Activated CD4-positive, alpha-beta T cell treated with anti-CD3 and anti-CD28 coated beads for 36 hours (primary cell): ENCODE measurements around the gene DRAM1. TPM values are rescaled to one million over a fixed set of nuclear protein-coding genes. Genes with fewer than 3 reads are reported as not detected.

Experiments
- ATAC-seq: fragments of 200-7000 bp; cut with Tn5 transposase; one replicate; pipeline ENCODE4 v1.10.0; 2021; ENCODE audit warnings: mild to moderate bottlenecking, moderate library complexity
- CTCF ChIA-PET: fragments of 350-600 bp; sonication (Branson Sonifier 250); formaldehyde crosslinking; loops from one replicate; lab custom pipeline; 2021; ENCODE audit warnings: antibody characterized with exemption; lab: Charles Lee
- POLR2A ChIA-PET: fragments of 350-600 bp; sonication (Branson Sonifier 250); formaldehyde crosslinking; loops from one replicate; lab custom pipeline; 2021; ENCODE audit warnings: antibody characterized with exemption, inconsistent platforms; lab: Charles Lee
- DNase-seq: peaks from one replicate; pipeline ENCODE4 v3.0.0-alpha.2; 2020
- H3K27ac Mint-ChIP-seq: one replicate; pipeline ENCODE4 v1.8.0; 2021; ENCODE audit warnings: mixed read lengths
- H3K27me3 Mint-ChIP-seq: one replicate; pipeline ENCODE4 v1.8.0; 2021; ENCODE audit warnings: mixed read lengths
- H3K36me3 Mint-ChIP-seq: one replicate; pipeline ENCODE4 v1.8.0; 2021; ENCODE audit warnings: low read depth, mixed read lengths
- H3K4me1 Mint-ChIP-seq: one replicate; pipeline ENCODE4 v1.8.0; 2021; ENCODE audit warnings: mixed read lengths
- H3K4me3 Mint-ChIP-seq: one replicate; pipeline ENCODE4 v1.8.0; 2021; ENCODE audit warnings: mild to moderate bottlenecking, moderate library complexity, mixed read lengths
- H3K9me3 Mint-ChIP-seq: one replicate; pipeline ENCODE4 v1.8.0; 2021; ENCODE audit warnings: low read depth, mixed read lengths
- intact Hi-C, 2 experiments: fragments of 100-400 bp; cut with DNase I in 1 of 2; cut with micrococcal nuclease in 1 of 2; formaldehyde crosslinking; loops; one replicate each; pipeline versions ENCODE4 v1.14.2 to v1.15.1; 2022 to 2024; cut with DNase I, micrococcal nuclease
- total RNA-seq, 2 experiments: library from RNA; stranded (reverse); gene quantifications; one replicate each; pipeline ENCODE4 v1.2.3, GENCODE V29; 2021

DRAM1 gene
- total RNA-seq, 2 experiments from 2014 or later, result 2.3 to 2.4 TPM

GRCh38 chr12:101946233-101946611, 68.8 kb downstream of the DRAM1 start:
- Mint-ChIP-seq H3K36me3 (no peaks in the 10 kb centered on the region), H3K9me3 (no peaks in the 10 kb centered on the region), H3K27me3 (peaks cover 3% of the 10 kb centered on the region), H3K4me1 (peaks cover 5% of the 10 kb centered on the region), H3K4me3 (no peak overlapping the region), H3K27ac (no peak overlapping the region)
- intact Hi-C loops, result no loop called here
- POLR2A ChIA-PET, result no interaction called here
- DNase-seq (no peak), ATAC-seq (no peak)
- CTCF ChIA-PET, result interaction anchor here (1.1 kb wide), 1 partner anchor 11 kb away, joined by 3 read pairs; no protein-coding TSS in a partner anchor

- Mint-ChIP-seq H3K9me3 (no peaks in the 10 kb centered on the region), H3K36me3 (no peaks in the 10 kb centered on the region), H3K4me1 (peaks cover 5% of the 10 kb centered on the region), H3K27ac (no peak overlapping the region), H3K4me3 (no peak overlapping the region), H3K27me3 (peaks cover 5% of the 10 kb centered on the region)
- POLR2A ChIA-PET, result no interaction called here
- ATAC-seq (no peak), DNase-seq (no peak)
- intact Hi-C loops, result no loop called here
- CTCF ChIA-PET, result interaction anchor here (1.1 kb wide), 1 partner anchor 10 kb away, joined by 3 read pairs; no protein-coding TSS in a partner anchor
Observed at GRCh38 chr12:101947316-101947715, 69.9 kb downstream of the DRAM1 start.

GRCh38 chr12:101948365-101948764, 71.0 kb downstream of the DRAM1 start:
- H3K4me3 Mint-ChIP-seq, result no peak overlapping the region
- no peaks in the 10 kb centered on the region for H3K9me3 Mint-ChIP-seq
- peaks cover 5% of the 10 kb centered on the region for H3K4me1 Mint-ChIP-seq
- ChIA-PET POLR2A (no interaction called here), CTCF (no interaction called here)
- intact Hi-C loops, result no loop called here
- DNase-seq (no peak), ATAC-seq (no peak)
- peaks cover 5% of the 10 kb centered on the region for H3K27me3 Mint-ChIP-seq
- H3K36me3 Mint-ChIP-seq, result no peaks in the 10 kb centered on the region
- H3K27ac Mint-ChIP-seq, result no peak overlapping the region

GRCh38 chr12:101951002-101951670, 73.8 kb downstream of the DRAM1 start:
- POLR2A ChIA-PET, result no interaction called here
- H3K27me3 Mint-ChIP-seq, result peaks cover 3% of the 10 kb centered on the region
- no peak for DNase-seq

GRCh38 chr12:101954113-101954512, 76.7 kb downstream of the DRAM1 start:
- intact Hi-C loops, result no loop called here
- CTCF ChIA-PET, result no interaction called here
- DNase-seq (no peak), ATAC-seq (no peak)
- POLR2A ChIA-PET, result no interaction called here
- Mint-ChIP-seq H3K36me3 (no peaks in the 10 kb centered on the region), H3K4me3 (no peak overlapping the region), H3K27ac (no peak overlapping the region), H3K27me3 (peaks cover 3% of the 10 kb centered on the region), H3K9me3 (peaks cover 2% of the 10 kb centered on the region), H3K4me1 (peaks cover 5% of the 10 kb centered on the region)

More at GRCh38 chr12:101951002-101951670, 73.8 kb downstream of the DRAM1 start:
- Mint-ChIP-seq H3K27ac (no peak overlapping the region), H3K36me3 (no peaks in the 10 kb centered on the region), H3K9me3 (no peaks in the 10 kb centered on the region), H3K4me3 (no peak overlapping the region), H3K4me1 (peaks cover 5% of the 10 kb centered on the region)
- ATAC-seq, result peak; percentile 65
- intact Hi-C loops, result no loop called here
- CTCF ChIA-PET, result no interaction called here

GRCh38 chr12:101954676-101955075, 77.3 kb downstream of the DRAM1 start:
- intact Hi-C loops, result no loop called here
- H3K9me3 Mint-ChIP-seq, result peaks cover 5% of the 10 kb centered on the region
- H3K4me1 Mint-ChIP-seq, result peaks cover 5% of the 10 kb centered on the region
- H3K27ac Mint-ChIP-seq, result no peak overlapping the region
- ChIA-PET POLR2A (no interaction called here), CTCF (interaction anchor here (0.7 to 1.2 kb wide), 2 partner anchors 9 to 23 kb away, joined by 3 read pairs; no protein-coding TSS in a partner anchor)
- peaks cover 3% of the 10 kb centered on the region for H3K27me3 Mint-ChIP-seq
- H3K36me3 Mint-ChIP-seq, result no peaks in the 10 kb centered on the region
- DNase-seq (no peak), ATAC-seq (no peak)
- no peak overlapping the region for H3K4me3 Mint-ChIP-seq

GRCh38 chr12:101957252-101957959, 80.0 kb downstream of the DRAM1 start:
- POLR2A ChIA-PET, result no interaction called here
- ATAC-seq (no peak), DNase-seq (no peak)
- Mint-ChIP-seq H3K4me3 (no peak overlapping the region), H3K27me3 (no peaks in the 10 kb centered on the region), H3K27ac (no peak overlapping the region), H3K36me3 (no peaks in the 10 kb centered on the region), H3K9me3 (peaks cover 6% of the 10 kb centered on the region), H3K4me1 (no peaks in the 10 kb centered on the region)
- CTCF ChIA-PET, result interaction anchor here (0.8 to 1.0 kb wide), 2 partner anchors 11 to 14 kb away, joined by 3 read pairs; no protein-coding TSS in a partner anchor
- intact Hi-C loops, result no loop called here

GRCh38 chr12:101959607-101960006, 82.2 kb downstream of the DRAM1 start:
- Mint-ChIP-seq H3K4me1 (no peaks in the 10 kb centered on the region), H3K27ac (no peak overlapping the region), H3K27me3 (no peaks in the 10 kb centered on the region), H3K36me3 (no peaks in the 10 kb centered on the region), H3K9me3 (peaks cover 6% of the 10 kb centered on the region), H3K4me3 (no peak overlapping the region)
- intact Hi-C loops, result no loop called here
- DNase-seq (no peak), ATAC-seq (no peak)
- ChIA-PET CTCF (no interaction called here), POLR2A (no interaction called here)

- ChIA-PET CTCF (no interaction called here), POLR2A (no interaction called here)
- no peak overlapping the region for H3K4me3 Mint-ChIP-seq
- no peak overlapping the region for H3K27ac Mint-ChIP-seq
- intact Hi-C loops, result no loop called here
- ATAC-seq (no peak), DNase-seq (no peak)
- H3K4me1 Mint-ChIP-seq, result peaks cover 1% of the 10 kb centered on the region
- no peaks in the 10 kb centered on the region for H3K27me3 Mint-ChIP-seq
- H3K9me3 Mint-ChIP-seq, result peaks cover 6% of the 10 kb centered on the region
- no peaks in the 10 kb centered on the region for H3K36me3 Mint-ChIP-seq
Observed at GRCh38 chr12:101962486-101962885, 85.1 kb downstream of the DRAM1 start.

GRCh38 chr12:101963697-101964096, 86.3 kb downstream of the DRAM1 start:
- intact Hi-C loops, result no loop called here
- POLR2A ChIA-PET, result interaction anchor here (0.6 kb wide), 1 partner anchor 58 kb away, joined by 4 read pairs; no protein-coding TSS in a partner anchor
- ATAC-seq, result no peak

GRCh38 chr12:101966496-101966895, 89.1 kb downstream of the DRAM1 start:
- peaks cover 17% of the 10 kb centered on the region for H3K4me1 Mint-ChIP-seq
- no peaks in the 10 kb centered on the region for H3K36me3 Mint-ChIP-seq
- intact Hi-C loops, result no loop called here
- H3K9me3 Mint-ChIP-seq, result no peaks in the 10 kb centered on the region
- ChIA-PET POLR2A (no interaction called here), CTCF (interaction anchor here (1.2 to 1.6 kb wide), 2 partner anchors 8 to 48 kb away, joined by 4 to 5 read pairs; no protein-coding TSS in a partner anchor)
- ATAC-seq (no peak), DNase-seq (no peak)
- H3K4me3 Mint-ChIP-seq, result no peak overlapping the region
- H3K27me3 Mint-ChIP-seq, result no peaks in the 10 kb centered on the region
- H3K27ac Mint-ChIP-seq, result no peak overlapping the region

More at GRCh38 chr12:101963697-101964096, 86.3 kb downstream of the DRAM1 start:
- CTCF ChIA-PET, result interaction anchor here (1.2 kb wide), 1 partner anchor 20 kb away, joined by 3 read pairs; no protein-coding TSS in a partner anchor
- Mint-ChIP-seq H3K9me3 (peaks cover 6% of the 10 kb centered on the region), H3K36me3 (no peaks in the 10 kb centered on the region), H3K4me3 (no peak overlapping the region), H3K27ac (no peak overlapping the region), H3K4me1 (peaks cover 14% of the 10 kb centered on the region), H3K27me3 (no peaks in the 10 kb centered on the region)
- no peak for DNase-seq
